GM21360 (cell line): ENCODE data around the gene NPHP3.
A peak's percentile ranks its signal among the peaks of the same experiment; 100 is the strongest.

Experiments used
- ATAC-seq: cut with Tn5 transposase; IDR thresholded peaks from one replicate; pipeline ENCODE4 v1.9.1; 2021; ENCODE audit warnings: mild to moderate bottlenecking, moderate library complexity; ENCODE audit not compliant: unreplicated experiment

Gene NPHP3

GRCh38 chr3:132694991-132695390 lies 27.2 kb downstream of the NPHP3 start:
- ATAC-seq: no peak

GRCh38 chr3:132690040-132690439 lies 32.2 kb downstream of the NPHP3 start:
- ATAC-seq: no peak

- ATAC-seq: no peak
These were observed 40.0 kb downstream of the NPHP3 start for GRCh38 chr3:132682201-132682600.

- no peak for ATAC-seq
These were observed 40.8 kb downstream of the NPHP3 start for GRCh38 chr3:132681421-132681820.

- no peak for ATAC-seq
These were observed 42.3 kb downstream of the NPHP3 start for GRCh38 chr3:132679911-132680310.

GRCh38 chr3:132675408-132675807 lies 46.8 kb downstream of the NPHP3 start:
- ATAC-seq: no peak

- no peak for ATAC-seq
These were observed 52.9 kb downstream of the NPHP3 start for GRCh38 chr3:132669256-132669777.

GRCh38 chr3:132665230-132665745 lies 56.9 kb downstream of the NPHP3 start:
- no peak for ATAC-seq

- no peak for ATAC-seq
These were observed 60.0 kb downstream of the NPHP3 start for GRCh38 chr3:132662212-132662611.

- ATAC-seq: no peak
These were observed 61.1 kb downstream of the NPHP3 start for GRCh38 chr3:132661101-132661500.

- ATAC-seq: no peak
These were observed 61.5 kb downstream of the NPHP3 start for GRCh38 chr3:132660811-132661070.

- ATAC-seq: peak; percentile 62
These were observed 62.0 kb downstream of the NPHP3 start, which contains the start of gene UBA5 for GRCh38 chr3:132660052-132660810. TSS of gene UBA5 (plus strand) at chr3:132660329. CDS start at chr3:132660538, 209 bp downstream.

- peak; percentile 56 for ATAC-seq
These were observed 62.7 kb downstream of the NPHP3 start, which contains the start of gene ACAD11 for GRCh38 chr3:132659365-132660051. TSS of gene ACAD11 (minus strand) at chr3:132659809. CDS start at chr3:132659751, 58 bp downstream.

- ATAC-seq: no peak
These were observed 63.2 kb downstream of the NPHP3 start for GRCh38 chr3:132659000-132659364.

- ATAC-seq: no peak
These were observed 64.1 kb downstream of the NPHP3 start for GRCh38 chr3:132657869-132658747.

GRCh38 chr3:132655471-132655870 lies 66.7 kb downstream of the NPHP3 start:
- no peak for ATAC-seq

- ATAC-seq: no peak
These were observed 67.5 kb downstream of the NPHP3 start for GRCh38 chr3:132654721-132655120.

- no peak for ATAC-seq
These were observed 68.0 kb downstream of the NPHP3 start for GRCh38 chr3:132654190-132654589.

- ATAC-seq: no peak
These were observed 69.5 kb downstream of the NPHP3 start for GRCh38 chr3:132652640-132653270.

- ATAC-seq: no peak
These were observed 72.1 kb downstream of the NPHP3 start for GRCh38 chr3:132650153-132650552.

- ATAC-seq: no peak
These were observed 77.2 kb downstream of the NPHP3 start for GRCh38 chr3:132645058-132645457.
